ENCODE measurements around the gene ADD3.

ADD3 gene

GRCh38 chr10:110076559-110077318, 69.0 kb downstream of the ADD3 start (continued):
- TF ChIP-seq ZNF302 (tag by site-specific recombination; IDR thresholded peaks at IDR 0.05; ENCODE audit: low read depth) (no peak), ZNF239 (tag by site-specific recombination; IDR thresholded peaks at IDR 0.05) (no peak), GLI2 (tag by site-specific recombination; IDR thresholded peaks at IDR 0.05; ENCODE audit: borderline replicate concordance, low read depth) (no peak), ZNF2 (tag by site-specific recombination; IDR thresholded peaks at IDR 0.05) (no peak), KLF17 (tag by site-specific recombination; IDR thresholded peaks at IDR 0.05) (no peak), GFI1B (tag by site-specific recombination; IDR thresholded peaks at IDR 0.05) (no peak), TRIM28 (IDR thresholded peaks at IDR 0.05; ENCODE audit: borderline replicate concordance, low read length) (peak; percentile 42; the same call in 1 of the 2 replicates), ZBTB11 (tag by site-specific recombination; conservative IDR thresholded peaks at IDR 0.05; ENCODE audit: low read depth) (no peak), ZXDB (tag by site-specific recombination; IDR thresholded peaks at IDR 0.05) (peak; percentile 17; the same call in 1 of the 2 replicates), ZFP41 (tag by site-specific recombination; IDR thresholded peaks at IDR 0.05; ENCODE audit: borderline replicate concordance) (no peak), ZBTB21 (tag by site-specific recombination; IDR thresholded peaks at IDR 0.05) (no peak), ZNF530 (tag by site-specific recombination; IDR thresholded peaks at IDR 0.05; ENCODE audit: low read depth) (no peak), ZFP37 (tag by site-specific recombination; IDR thresholded peaks at IDR 0.05) (no peak), PRDM6 (tag by site-specific recombination; IDR thresholded peaks at IDR 0.05) (peak; percentile 97), KLF1 (tag by site-specific recombination; IDR thresholded peaks at IDR 0.05) (peak; percentile 66), KLF9 (tag by site-specific recombination; IDR thresholded peaks at IDR 0.05; ENCODE audit: low read depth) (no peak), ZNF148 (tag by site-specific recombination; IDR thresholded peaks at IDR 0.05; ENCODE audit: borderline replicate concordance) (no peak), KLF16 (tag by site-specific recombination; IDR thresholded peaks at IDR 0.05) (no peak), HOXC10 (CRISPR knock-in tag; IDR thresholded peaks at IDR 0.05) (no peak), ZNF624 (tag by site-specific recombination; IDR thresholded peaks at IDR 0.05) (no peak), YY1 (tag by site-specific recombination; IDR thresholded peaks at IDR 0.05) (no peak), ZBTB44 (tag by site-specific recombination; IDR thresholded peaks at IDR 0.05) (peak; percentile 49; the same call in 1 of the 2 replicates)

Data from HEK293 (cell line).